Fibroblast of lung (primary cell): ENCODE measurements around the gene ADAD2. TPM values are rescaled to one million over a fixed set of nuclear protein-coding genes. Genes with fewer than 3 reads are reported as not detected.

Source experiments
- DNase-seq, 2 donors: peaks; one replicate each; pipeline versions ENCODE4 v3.0.0 to v3.0.0-alpha.2; 2010; ENCODE audit warnings: low read depth in 2 of 2
- H2AFZ ChIP-seq: 2 replicates; pipeline ENCODE4 v1.5.1; 2012; ENCODE audit warnings: low read length, control low read depth, inconsistent platforms
- H3K27ac ChIP-seq: 2 replicates; pipeline ENCODE4 v1.5.1; 2011; ENCODE audit warnings: low read length, control low read depth; ENCODE audit not compliant: insufficient read depth
- H3K27me3 ChIP-seq: 2 replicates; pipeline ENCODE4 v1.5.1; 2011; ENCODE audit warnings: mild to moderate bottlenecking, low read length; ENCODE audit not compliant: control insufficient read depth, insufficient read depth
- H3K36me3 ChIP-seq: 2 replicates; pipeline ENCODE4 v1.5.1; 2011; ENCODE audit warnings: low read length; ENCODE audit not compliant: control insufficient read depth, insufficient read depth
- H3K4me1 ChIP-seq: 2 replicates; pipeline ENCODE4 v1.5.1; 2011; ENCODE audit warnings: low read length; ENCODE audit not compliant: control insufficient read depth, insufficient read depth; ENCODE audit errors: extremely low read depth
- H3K4me2 ChIP-seq: 2 replicates; pipeline ENCODE4 v1.5.1; 2011; ENCODE audit warnings: low read length, control low read depth; ENCODE audit not compliant: insufficient read depth; ENCODE audit errors: extremely low read depth
- H3K4me3 ChIP-seq, 4 experiments: fragments of 200-600 bp in 1 of 4; sonication (generic) in 1 of 4; replicated peaks in 1 of 4; 2 replicates each; pipeline ENCODE4 v1.5.1; 2011 to 2016; ENCODE audit warnings: low read length in 4 of 4, low read depth in 3 of 4, mild to moderate bottlenecking in 3 of 4, control low read depth in 2 of 4, inconsistent platforms in 1 of 4, mixed read lengths in 1 of 4; ENCODE audit not compliant: insufficient read depth in 1 of 4; ENCODE audit errors: control extremely low read depth in 1 of 4
- H3K79me2 ChIP-seq: 2 replicates; pipeline ENCODE4 v1.5.1; 2012; ENCODE audit warnings: mild to moderate bottlenecking, low read length, inconsistent platforms; ENCODE audit not compliant: control insufficient read depth, insufficient read depth
- H3K9ac ChIP-seq: 2 replicates; pipeline ENCODE4 v1.5.1; 2011; ENCODE audit warnings: mild to moderate bottlenecking, low read length, control low read depth; ENCODE audit not compliant: insufficient read depth
- H3K9me3 ChIP-seq: 2 replicates; pipeline ENCODE4 v1.5.1; 2012; ENCODE audit warnings: low read depth, low read length; ENCODE audit not compliant: control insufficient read depth, insufficient read depth
- H4K20me1 ChIP-seq: 2 replicates; pipeline ENCODE4 v1.5.1; 2011; ENCODE audit warnings: low read length; ENCODE audit not compliant: control insufficient read depth, insufficient read depth; ENCODE audit errors: extremely low read depth
- CTCF ChIP-seq, 2 donors: IDR thresholded peaks in 1 of 2; conservative IDR thresholded peaks in 1 of 2; 1 replicate in 1 of 2; 2 replicates in 1 of 2; pipeline ENCODE4 v1.5.1; 2011 to 2012; ENCODE audit warnings: low read length in 2 of 2, control low read depth in 1 of 2, inconsistent platforms in 1 of 2, low read depth in 1 of 2, mild to moderate bottlenecking in 1 of 2
- EZH2 ChIP-seq: IDR thresholded peaks from 2 replicates; pipeline ENCODE4 v1.5.1; 2012; ENCODE audit warnings: low read length, control low read depth, mild to moderate bottlenecking; ENCODE audit errors: missing control alignments
- polyA plus RNA-seq, 2 donors: library from polyadenylated mRNA; depleted of rRNA in 1 of 2; stranded (reverse) in 1 of 2; unstranded in 1 of 2; fragments of >200 nt; gene quantifications; 2 replicates each; pipeline ENCODE4 v1.2.1, GENCODE V29; 2011 to 2012; ENCODE audit warnings: missing spikeins in 1 of 2
- total RNA-seq: library from RNA; depleted of rRNA; stranded (reverse); fragments of >200 nt; gene quantifications from 2 replicates; pipeline ENCODE4 v1.2.1, GENCODE V29; 2014

The ADAD2 gene
- total and polyA plus RNA-seq, 2 donors (not counting 1 experiment from before 2014, with no cell fraction given): not detected

DNA sequence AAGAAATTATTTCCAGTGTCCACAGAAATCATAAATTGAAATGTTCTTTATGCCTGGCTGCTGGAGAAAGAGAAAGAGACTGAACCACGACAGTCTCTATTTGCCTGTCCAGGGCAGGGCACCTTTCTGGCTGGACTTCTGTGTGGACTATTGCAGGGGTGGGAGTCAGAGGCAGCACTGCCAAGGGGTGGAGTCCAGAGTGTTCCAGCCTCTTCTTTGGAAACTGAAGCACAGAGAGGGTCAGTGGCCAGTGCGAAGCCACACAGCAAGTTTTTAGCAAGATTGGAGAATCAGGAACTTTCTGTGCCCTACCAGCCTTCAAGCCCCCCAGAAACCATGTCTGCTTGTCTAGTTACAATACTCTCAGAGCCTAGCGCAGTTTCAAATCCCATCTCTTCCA, 33.6 kb downstream of the ADAD2 start:
- no peak overlapping the region for H2AFZ ChIP-seq
- no peaks in the 10 kb centered on the region for H3K36me3 ChIP-seq
- H3K27ac ChIP-seq: no peak overlapping the region
- H3K9ac ChIP-seq: no peak overlapping the region
- TF ChIP-seq CTCF (conservative IDR thresholded peaks at IDR 0.05 in 1 of 2, IDR thresholded peaks at IDR 0.05 in 1 of 2; ENCODE audit: low read depth in 1 of 2, low read length in 2 of 2) (no peak), EZH2 (no peak)
- no peak overlapping the region for H3K4me2 ChIP-seq
- no peak for DNase-seq
- no peak overlapping the region for H3K4me3 ChIP-seq
- no peaks in the 10 kb centered on the region for H3K79me2 ChIP-seq
- no peaks in the 10 kb centered on the region for H4K20me1 ChIP-seq
- H3K9me3 ChIP-seq: no peaks in the 10 kb centered on the region
- H3K27me3 ChIP-seq: no peaks in the 10 kb centered on the region
- H3K4me1 ChIP-seq: peaks cover 10% of the 10 kb centered on the region

DNA sequence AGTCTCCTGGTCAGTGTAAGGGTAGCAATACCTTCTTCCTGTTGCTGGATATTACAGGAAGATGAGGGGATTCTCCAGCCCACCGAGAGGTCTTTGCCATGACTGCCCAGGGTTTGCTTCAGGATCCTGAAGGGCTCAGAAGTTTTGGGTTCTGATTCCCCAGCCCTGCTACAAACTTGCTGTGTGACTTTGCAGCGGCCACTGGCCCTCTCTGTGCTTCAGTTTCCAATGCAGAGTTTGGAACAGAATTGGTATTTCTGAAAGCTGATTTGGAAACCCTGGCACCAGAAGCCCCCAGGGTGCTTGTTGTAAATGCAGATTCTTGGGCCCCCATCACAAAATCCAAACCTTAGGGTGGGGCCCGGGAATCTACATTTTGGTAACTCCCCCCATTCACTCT, 34.2 kb downstream of the ADAD2 start:
- no peaks in the 10 kb centered on the region for H3K79me2 ChIP-seq
- no peaks in the 10 kb centered on the region for H3K36me3 ChIP-seq
- H3K9ac ChIP-seq: no peak overlapping the region
- peaks cover 10% of the 10 kb centered on the region for H3K4me1 ChIP-seq
- no peak overlapping the region for H3K27ac ChIP-seq
- no peak overlapping the region for H3K4me3 ChIP-seq
- H2AFZ ChIP-seq: no peak overlapping the region
- no peak for DNase-seq
- H4K20me1 ChIP-seq: no peaks in the 10 kb centered on the region
- no peaks in the 10 kb centered on the region for H3K9me3 ChIP-seq
- no peaks in the 10 kb centered on the region for H3K27me3 ChIP-seq
- no peak overlapping the region for H3K4me2 ChIP-seq
- TF ChIP-seq CTCF (conservative IDR thresholded peaks at IDR 0.05 in 1 of 2, IDR thresholded peaks at IDR 0.05 in 1 of 2; ENCODE audit: low read depth in 1 of 2, low read length in 2 of 2): no peak
- TF ChIP-seq EZH2: no peak

- Histone ChIP-seq H2AFZ (no peak overlapping the region), H3K27me3 (no peaks in the 10 kb centered on the region), H3K9ac (no peak overlapping the region), H3K79me2 (no peaks in the 10 kb centered on the region), H4K20me1 (no peaks in the 10 kb centered on the region), H3K9me3 (no peaks in the 10 kb centered on the region), H3K4me3 (no peak overlapping the region), H3K36me3 (no peaks in the 10 kb centered on the region), H3K4me2 (no peak overlapping the region), H3K4me1 (peaks cover 10% of the 10 kb centered on the region), H3K27ac (no peak overlapping the region)
- no peak for TF ChIP-seq CTCF (conservative IDR thresholded peaks at IDR 0.05 in 1 of 2, IDR thresholded peaks at IDR 0.05 in 1 of 2; ENCODE audit: low read depth in 1 of 2, low read length in 2 of 2)
- TF ChIP-seq EZH2: no peak
- DNase-seq: no peak
Observed at GRCh38 chr16:84225571-84225970, 34.6 kb downstream of the ADAD2 start.
